Activated naive CD4-positive, alpha-beta T cell treated with anti-CD3 and anti-CD28 coated beads, Interleukin-2, amount 50 U/mL, for 72 hours (primary cell): ENCODE results near the gene SPTB. TPM values are rescaled to one million over a fixed set of nuclear protein-coding genes. Genes with fewer than 3 reads are reported as not detected.

Source experiments
- ATAC-seq, 2 donors: fragments of 150-1000 bp; cut with Tn5 transposase; 2 replicates each; pipeline ENCODE4 v1.10.0; 2021; ENCODE audit warnings: mild to moderate bottlenecking in 2 of 2, moderate library complexity in 2 of 2
- DNase-seq, 2 donors: peaks; one replicate each; pipeline ENCODE4 v3.0.0; 2021 to 2022; ENCODE audit warnings: low spot score in 2 of 2
- H3K27ac Mint-ChIP-seq, 2 donors: one replicate each; pipeline ENCODE4 v1.8.0; 2022; ENCODE audit warnings: mild to moderate bottlenecking in 2 of 2, mixed read lengths in 2 of 2
- H3K36me3 Mint-ChIP-seq, 2 donors: one replicate each; pipeline ENCODE4 v1.8.0; 2022; ENCODE audit warnings: mixed read lengths in 2 of 2
- H3K9me3 Mint-ChIP-seq, 2 donors: one replicate each; pipeline ENCODE4 v1.8.0; 2022; ENCODE audit warnings: mixed read lengths in 2 of 2
- total RNA-seq, 2 donors: library from RNA; stranded (reverse); gene quantifications; one replicate each; pipeline ENCODE4 v1.2.3, GENCODE V29; 2022

The SPTB gene
- total RNA-seq, 2 donors from 2014 or later, result 0.41 to 0.66 TPM

DNA sequence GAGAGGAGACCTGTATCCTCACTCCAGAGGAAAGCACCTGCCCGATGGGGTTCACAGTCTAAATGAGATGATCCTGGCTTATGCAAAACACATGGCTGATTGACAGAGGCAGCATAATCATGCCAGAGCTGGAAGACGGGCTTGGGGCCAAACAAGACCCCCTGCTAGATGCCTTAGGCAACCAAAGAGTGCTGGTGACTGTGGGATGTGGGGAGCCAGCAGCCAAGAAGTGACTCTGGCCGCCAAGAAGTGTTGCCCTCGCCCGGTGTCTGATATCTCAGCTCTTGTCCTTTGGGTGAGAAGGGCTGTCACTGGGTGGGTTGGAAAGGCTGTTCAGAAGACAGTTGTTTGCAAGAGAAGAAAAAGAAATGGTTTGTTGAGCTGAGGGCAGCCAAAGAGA is 118.8 kb downstream of the SPTB start:
- no peak for DNase-seq
- H3K9me3 Mint-ChIP-seq, result no peaks in the 10 kb centered on the region
- H3K36me3 Mint-ChIP-seq, result no peaks in the 10 kb centered on the region
- no peak for ATAC-seq
- no peak overlapping the region for H3K27ac Mint-ChIP-seq

DNA sequence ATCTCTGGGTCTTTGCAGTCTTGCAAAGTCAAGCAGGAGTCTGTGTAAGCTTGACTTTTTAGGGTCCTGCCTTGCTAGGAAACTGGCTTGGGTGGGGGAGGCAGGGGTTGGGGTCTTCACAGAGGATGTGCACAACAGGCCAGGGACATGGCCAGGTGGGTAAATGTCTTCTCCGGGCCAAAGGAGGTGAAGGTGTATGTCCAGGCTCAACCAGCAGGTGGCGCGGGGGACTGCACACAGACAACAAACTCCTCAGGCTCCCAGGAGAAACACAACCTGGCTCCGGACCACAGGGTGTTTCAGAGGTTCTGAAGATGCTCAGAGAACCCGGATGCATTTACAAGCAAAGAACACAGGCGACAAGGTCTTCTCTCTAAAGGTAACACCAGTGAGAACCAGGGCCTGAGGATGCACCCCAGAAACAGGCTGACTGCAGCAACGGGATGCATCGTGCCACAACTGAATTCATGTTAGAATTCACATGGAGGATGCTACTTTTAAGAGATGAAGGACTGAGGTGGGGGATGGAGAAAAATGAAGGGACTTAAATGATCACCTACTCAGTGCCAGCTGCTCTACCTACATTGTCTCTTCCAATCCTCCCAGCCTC is 119.5 kb downstream of the SPTB start:
- peak in 1 of 2 donors; percentile 75 for DNase-seq
- Mint-ChIP-seq H3K9me3 (no peaks in the 10 kb centered on the region), H3K27ac (no peak overlapping the region), H3K36me3 (no peaks in the 10 kb centered on the region)
- ATAC-seq, result peak in 1 of 2 donors; percentile 39

- no peak for DNase-seq
- no peak for ATAC-seq
- Mint-ChIP-seq H3K9me3 (no peaks in the 10 kb centered on the region), H3K36me3 (no peaks in the 10 kb centered on the region), H3K27ac (no peak overlapping the region)
Measured at GRCh38 chr14:64759555-64759938, 120.2 kb downstream of the SPTB start.

GRCh38 chr14:64758691-64759554 is 120.8 kb downstream of the SPTB start:
- Mint-ChIP-seq H3K36me3 (no peaks in the 10 kb centered on the region), H3K27ac (no peak overlapping the region), H3K9me3 (no peaks in the 10 kb centered on the region)
- DNase-seq (no peak), ATAC-seq (no peak)

GRCh38 chr14:64758025-64758521 is 121.6 kb downstream of the SPTB start:
- Mint-ChIP-seq H3K27ac (no peak overlapping the region), H3K36me3 (no peaks in the 10 kb centered on the region), H3K9me3 (no peaks in the 10 kb centered on the region)
- DNase-seq, result no peak
- no peak for ATAC-seq

DNA sequence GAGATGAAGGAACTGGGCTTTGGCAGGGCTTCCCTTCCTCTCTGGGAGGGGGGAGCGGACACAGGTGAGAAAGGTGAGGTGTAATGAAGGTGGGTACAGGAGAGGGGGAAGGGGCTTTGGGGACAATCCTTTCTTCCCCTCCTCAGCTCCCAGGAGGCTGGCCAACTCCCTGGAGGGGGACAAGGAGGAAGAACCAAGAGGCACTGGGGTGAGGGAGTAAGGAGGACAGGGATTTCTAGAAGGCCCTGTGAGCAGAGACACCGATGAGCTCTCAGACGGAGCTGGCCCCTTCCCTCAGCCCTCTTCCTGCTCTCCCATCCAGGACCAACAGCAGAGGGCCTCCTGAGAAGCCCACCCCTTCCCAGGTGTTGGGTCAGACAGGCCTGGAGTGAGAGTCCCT is 122.1 kb downstream of the SPTB start:
- no peak for ATAC-seq
- DNase-seq, result no peak
- peak overlapping the region in 1 of 2 donors; percentile 76 for H3K27ac Mint-ChIP-seq
- H3K9me3 Mint-ChIP-seq, result no peaks in the 10 kb centered on the region
- H3K36me3 Mint-ChIP-seq, result no peaks in the 10 kb centered on the region

GRCh38 chr14:64756712-64757111 is 123.0 kb downstream of the SPTB start:
- H3K27ac Mint-ChIP-seq, result no peak overlapping the region
- DNase-seq, result no peak
- no peaks in the 10 kb centered on the region for H3K36me3 Mint-ChIP-seq

DNA sequence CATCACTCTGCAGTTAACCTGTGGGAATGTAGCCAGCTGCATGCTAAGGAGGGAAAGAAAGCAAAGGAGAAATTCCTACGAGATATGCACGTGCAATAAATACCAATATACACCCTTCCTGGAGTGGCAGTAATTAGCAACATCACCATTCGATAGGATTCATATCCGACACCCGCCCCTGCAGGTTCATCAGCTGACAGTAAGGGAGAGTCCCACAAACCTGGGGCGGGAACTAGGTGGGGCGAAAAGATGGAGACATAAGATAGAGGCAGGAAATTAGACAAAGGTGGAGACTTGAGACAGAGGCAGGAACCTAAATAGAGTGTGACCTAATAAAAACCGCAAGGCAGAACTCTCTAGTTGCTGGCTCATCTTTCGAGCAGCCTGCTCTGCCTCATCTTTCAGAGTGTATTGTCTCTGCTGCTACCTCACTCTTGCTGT is 123.9 kb downstream of the SPTB start:
- peak overlapping the region in 1 of 2 donors; percentile 50 for H3K27ac Mint-ChIP-seq
- no peaks in the 10 kb centered on the region for H3K9me3 Mint-ChIP-seq
- H3K36me3 Mint-ChIP-seq, result no peaks in the 10 kb centered on the region
- DNase-seq, result no peak
- peak; percentile 58 to 74 for ATAC-seq

More at GRCh38 chr14:64756712-64757111, 123.0 kb downstream of the SPTB start:
- no peak for ATAC-seq
- H3K9me3 Mint-ChIP-seq, result no peaks in the 10 kb centered on the region

DNA sequence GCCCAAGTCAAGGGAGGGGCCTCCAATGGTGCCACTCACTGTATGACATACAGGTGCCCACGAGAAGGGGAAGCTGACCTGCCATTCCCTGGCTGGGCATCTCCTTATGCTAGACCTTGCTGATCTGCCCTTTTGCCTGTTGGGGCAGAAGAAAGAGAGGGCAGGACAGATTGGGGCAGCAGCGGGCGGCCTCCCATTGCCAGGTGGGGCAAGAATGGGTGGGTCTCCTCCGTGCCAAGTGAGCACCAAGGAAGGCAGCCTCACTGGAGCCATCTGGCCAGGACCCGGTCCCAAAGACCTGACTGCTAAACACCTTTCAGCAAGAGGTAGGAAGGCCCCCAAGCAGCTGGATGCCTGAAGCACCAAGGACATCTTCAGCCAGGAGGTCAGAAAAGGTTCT is 125.0 kb downstream of the SPTB start:
- H3K27ac Mint-ChIP-seq, result peak overlapping the region in 1 of 2 donors; percentile 67
- H3K36me3 Mint-ChIP-seq, result no peaks in the 10 kb centered on the region
- no peaks in the 10 kb centered on the region for H3K9me3 Mint-ChIP-seq
- DNase-seq, result no peak
- no peak for ATAC-seq

- H3K27ac Mint-ChIP-seq, result no peak overlapping the region
- DNase-seq (no peak), ATAC-seq (no peak)
- no peaks in the 10 kb centered on the region for H3K36me3 Mint-ChIP-seq
- H3K9me3 Mint-ChIP-seq, result no peaks in the 10 kb centered on the region
Measured at GRCh38 chr14:64753999-64754398, 125.7 kb downstream of the SPTB start.

GRCh38 chr14:64753374-64753773 is 126.3 kb downstream of the SPTB start:
- DNase-seq (no peak), ATAC-seq (no peak)
- H3K27ac Mint-ChIP-seq, result no peak overlapping the region
- no peaks in the 10 kb centered on the region for H3K9me3 Mint-ChIP-seq
- H3K36me3 Mint-ChIP-seq, result no peaks in the 10 kb centered on the region

DNA sequence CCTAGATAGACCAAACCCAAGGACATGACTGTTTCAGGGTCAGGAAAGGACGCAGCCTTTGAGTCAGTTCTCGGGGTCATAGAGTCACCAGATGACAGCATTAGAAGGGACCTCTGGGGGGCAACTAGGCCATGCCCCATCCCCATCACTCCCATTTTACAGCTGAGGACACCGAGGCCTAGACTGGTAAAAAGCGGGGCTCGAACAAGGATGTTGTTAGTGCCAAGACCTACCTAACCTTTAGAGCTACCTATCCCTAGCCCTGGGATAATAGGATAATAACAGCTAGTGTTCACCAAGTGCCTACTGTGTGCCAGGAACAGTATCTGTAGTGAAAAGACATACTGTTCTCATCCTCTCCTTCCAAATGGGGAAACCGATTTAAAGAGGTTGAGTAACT is 126.8 kb downstream of the SPTB start:
- DNase-seq (no peak), ATAC-seq (no peak)
- Mint-ChIP-seq H3K27ac (no peak overlapping the region), H3K9me3 (no peaks in the 10 kb centered on the region), H3K36me3 (no peaks in the 10 kb centered on the region)

- DNase-seq, result no peak
- H3K27ac Mint-ChIP-seq, result no peak overlapping the region
- no peaks in the 10 kb centered on the region for H3K36me3 Mint-ChIP-seq
- ATAC-seq, result no peak
- H3K9me3 Mint-ChIP-seq, result no peaks in the 10 kb centered on the region
Measured at GRCh38 chr14:64748995-64749714, 130.6 kb downstream of the SPTB start.

- DNase-seq, result no peak
- no peak for ATAC-seq
- Mint-ChIP-seq H3K27ac (no peak overlapping the region), H3K9me3 (no peaks in the 10 kb centered on the region), H3K36me3 (no peaks in the 10 kb centered on the region)
Measured at GRCh38 chr14:64748521-64748920, 131.2 kb downstream of the SPTB start.

- H3K36me3 Mint-ChIP-seq, result no peaks in the 10 kb centered on the region
- ATAC-seq, result no peak
- H3K27ac Mint-ChIP-seq, result no peak overlapping the region
- DNase-seq, result no peak
- H3K9me3 Mint-ChIP-seq, result no peaks in the 10 kb centered on the region
Measured at GRCh38 chr14:64747327-64747726, 132.4 kb downstream of the SPTB start.

DNA sequence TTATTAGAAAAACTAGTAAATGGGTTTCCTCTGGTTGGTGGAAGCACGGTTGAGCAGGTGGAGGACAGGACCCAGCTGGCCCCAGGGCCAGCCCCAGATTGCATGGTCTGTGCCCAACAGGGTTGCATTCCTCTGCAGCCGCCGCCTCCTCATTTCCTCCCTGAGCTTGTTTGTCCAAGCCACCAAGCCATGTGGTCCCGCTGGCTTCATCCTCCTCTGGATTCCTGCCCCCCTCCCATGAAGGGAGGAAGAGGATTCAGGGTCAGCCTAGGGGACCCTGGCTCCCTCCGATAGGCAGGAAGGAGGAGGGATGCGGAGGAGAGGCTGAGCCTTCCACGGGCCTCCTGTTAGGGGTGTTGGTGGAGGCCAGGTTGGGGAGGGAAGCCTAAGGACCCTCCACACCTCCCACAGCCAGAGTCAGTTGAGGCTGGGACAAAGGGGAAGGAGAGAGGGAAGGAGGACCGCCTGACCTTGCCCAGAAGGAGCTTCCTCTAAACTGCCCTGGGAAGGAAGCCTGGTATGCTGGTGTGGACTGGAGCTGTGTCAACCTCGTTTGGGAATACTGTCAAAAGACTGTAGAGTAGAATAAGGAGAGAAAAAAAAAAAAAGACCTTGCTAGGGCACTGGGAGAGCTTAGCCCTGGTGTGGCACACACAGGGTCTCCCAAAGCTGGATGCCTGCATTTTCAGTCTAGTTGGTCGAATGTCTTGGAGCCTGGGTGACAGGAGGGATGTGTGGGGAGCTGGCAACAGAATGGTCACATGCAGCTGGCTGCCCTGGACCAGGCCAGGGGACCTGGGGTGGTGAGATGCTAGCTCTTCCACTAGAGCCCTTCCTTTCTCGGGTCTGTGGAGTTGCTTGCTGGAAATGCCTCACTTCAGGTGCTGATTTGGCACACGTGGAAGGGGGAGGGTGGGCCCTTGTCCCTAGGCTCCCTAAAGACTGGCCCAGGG is 133.1 kb downstream of the SPTB start:
- Mint-ChIP-seq H3K9me3 (no peaks in the 10 kb centered on the region), H3K27ac (peak overlapping the region in 1 of 2 donors; percentile 58), H3K36me3 (no peaks in the 10 kb centered on the region)
- ATAC-seq (no peak), DNase-seq (no peak)
